Activated CD8-positive, alpha-beta memory T cell treated with anti-CD3 and anti-CD28 coated beads, Interleukin-2, amount 50 U/mL, for 1 hour (primary cell): Measurements from ENCODE around the gene MYH7.
"Not testable (repeated sequence)": the region's sequence is repeated elsewhere in the genome, so short reads cannot be mapped to it uniquely, and the experiment has no call there.

Experiments
- DNase-seq: peaks from one replicate; pipeline ENCODE4 v3.0.0-alpha.2; 2020; ENCODE audit errors: extremely low read depth

Gene MYH7

GRCh38 chr14:23430016-23430722, 5.3 kb downstream of the MYH7 start:
- no peak for DNase-seq

- DNase-seq: no peak
Measured at GRCh38 chr14:23428686-23429495, 6.6 kb downstream of the MYH7 start.

- DNase-seq: not testable (repeated sequence)
Measured at GRCh38 chr14:23425798-23426197, 9.7 kb downstream of the MYH7 start.

- DNase-seq: no peak
Measured at GRCh38 chr14:23425169-23425568, 10.3 kb downstream of the MYH7 start.

- no peak for DNase-seq
Measured at GRCh38 chr14:23423657-23424056, 11.8 kb downstream of the MYH7 start.

- no peak for DNase-seq
Measured at GRCh38 chr14:23421594-23421993, 13.9 kb downstream of the MYH7 start.

- DNase-seq: not testable (repeated sequence)
Measured at GRCh38 chr14:23419646-23420045, 15.8 kb downstream of the MYH7 start.

GRCh38 chr14:23418021-23418420, 17.4 kb downstream of the MYH7 start:
- no peak for DNase-seq

GRCh38 chr14:23417269-23417668, 18.2 kb downstream of the MYH7 start:
- not testable (repeated sequence) for DNase-seq

- no peak for DNase-seq
Measured at GRCh38 chr14:23416801-23417200, 18.7 kb downstream of the MYH7 start.

GRCh38 chr14:23415821-23416778, 19.4 kb downstream of the MYH7 start:
- DNase-seq: no peak

- DNase-seq: no peak
Measured at GRCh38 chr14:23414906-23415820, 20.3 kb downstream of the MYH7 start.

GRCh38 chr14:23414254-23414653, 21.2 kb downstream of the MYH7 start:
- no peak for DNase-seq

- no peak for DNase-seq
Measured at GRCh38 chr14:23413681-23414080, 21.8 kb downstream of the MYH7 start.

- no peak for DNase-seq
Measured at GRCh38 chr14:23411563-23412525, 23.6 kb downstream of the MYH7 start.

GRCh38 chr14:23409966-23410635, 25.4 kb downstream of the MYH7 start:
- DNase-seq: no peak

- DNase-seq: no peak
Measured at GRCh38 chr14:23409475-23409874, 26.0 kb downstream of the MYH7 start.

GRCh38 chr14:23408307-23408630, 27.2 kb downstream of the MYH7 start:
- no peak for DNase-seq
